Measurements from ENCODE around the gene PAQR7.

The PAQR7 gene

DNA sequence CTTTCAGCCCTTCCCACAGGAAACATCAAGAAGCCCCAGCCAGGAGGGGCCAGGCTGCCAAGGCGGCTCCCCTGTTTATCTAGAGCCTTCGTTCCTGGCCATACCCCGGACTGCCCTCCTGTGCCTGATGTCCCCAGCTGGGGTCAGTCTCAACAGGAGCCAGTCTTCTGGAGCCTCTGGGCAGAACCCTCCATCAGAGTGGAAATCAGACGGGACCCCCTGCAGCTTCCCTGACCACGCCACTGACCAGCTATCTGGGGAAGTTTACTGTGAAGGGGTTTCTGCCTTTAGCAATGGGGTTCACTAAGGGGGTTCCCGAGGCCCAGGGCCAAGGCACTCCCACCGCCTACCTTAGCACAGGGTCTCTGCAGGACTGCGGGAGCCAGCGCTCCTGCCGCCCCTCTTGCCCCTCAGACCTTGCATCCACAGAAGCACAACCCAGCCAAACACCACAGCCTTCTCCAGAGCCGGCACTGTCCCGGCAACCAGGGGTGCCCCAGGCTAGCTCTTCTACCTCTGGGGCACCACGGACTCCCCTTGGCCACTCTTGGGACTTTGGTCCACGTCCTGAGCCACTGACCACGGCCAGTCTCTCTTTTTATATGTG lies 59.3 kb downstream of the PAQR7 start:
- Histone ChIP-seq H3K4me3 (ENCODE audit: low read length) (no peak overlapping the region), H3K9ac (ENCODE audit: low read length) (no peak overlapping the region), H3K36me3 (ENCODE audit: control insufficient read depth, insufficient read depth, low read length) (no peaks in the 10 kb centered on the region), H3K9me3 (ENCODE audit: control insufficient read depth, low read length) (no peaks in the 10 kb centered on the region), H3K4me1 (ENCODE audit: control insufficient read depth, insufficient read depth, low read length) (peaks cover 22% of the 10 kb centered on the region), H3K27me3 (ENCODE audit: control insufficient read depth, insufficient read depth, low read length) (no peaks in the 10 kb centered on the region)

DNA sequence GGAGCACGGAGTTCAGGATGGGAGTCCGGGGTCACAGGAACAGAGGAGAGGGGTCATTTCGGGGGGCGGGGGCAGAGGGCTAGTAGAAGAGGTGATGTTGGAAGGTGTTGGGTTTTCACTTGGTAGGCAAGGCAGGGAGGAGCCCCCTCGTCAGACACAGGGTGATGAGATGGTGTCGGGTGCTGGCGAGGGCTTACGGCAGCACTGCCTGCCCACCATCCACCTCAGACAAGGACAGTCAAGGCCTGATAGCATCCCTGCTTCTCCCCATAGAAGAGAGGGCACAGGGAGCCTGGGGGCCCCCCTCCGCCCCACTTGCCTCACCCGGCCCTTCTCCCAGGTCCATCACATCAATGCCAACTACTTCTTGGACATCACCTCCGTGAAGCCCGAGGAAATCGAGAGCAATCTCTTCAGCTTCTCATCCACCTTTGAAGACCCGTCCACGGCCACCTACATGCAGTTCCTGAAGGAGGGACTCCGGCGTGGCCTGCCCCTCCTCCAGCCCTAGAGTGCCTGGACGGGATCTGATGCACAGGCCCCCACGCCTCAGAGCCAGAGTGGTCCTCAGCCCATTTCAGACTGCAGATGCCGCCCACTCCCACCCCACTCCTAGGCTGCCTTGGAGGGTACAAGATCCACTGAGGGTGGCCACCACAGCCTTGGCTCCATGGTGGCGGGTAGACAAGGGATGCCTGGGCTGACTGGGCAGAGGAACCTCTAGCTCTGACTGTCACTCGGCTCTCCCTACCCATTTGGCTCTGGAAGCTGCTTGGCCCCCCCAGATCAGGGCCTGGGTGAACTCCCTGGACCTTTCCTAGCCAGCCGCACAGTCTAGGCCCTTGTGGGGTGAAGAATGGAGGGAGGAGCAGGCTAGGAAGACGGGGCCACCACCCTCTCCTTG lies 60.0 kb downstream of the PAQR7 start:
- Histone ChIP-seq H3K4me3 (ENCODE audit: low read length) (no peak overlapping the region), H3K27me3 (ENCODE audit: control insufficient read depth, insufficient read depth, low read length) (no peaks in the 10 kb centered on the region), H3K9me3 (ENCODE audit: control insufficient read depth, low read length) (no peaks in the 10 kb centered on the region), H3K36me3 (ENCODE audit: control insufficient read depth, insufficient read depth, low read length) (no peaks in the 10 kb centered on the region), H3K9ac (ENCODE audit: low read length) (no peak overlapping the region), H3K4me1 (ENCODE audit: control insufficient read depth, insufficient read depth, low read length) (peaks cover 16% of the 10 kb centered on the region)

DNA sequence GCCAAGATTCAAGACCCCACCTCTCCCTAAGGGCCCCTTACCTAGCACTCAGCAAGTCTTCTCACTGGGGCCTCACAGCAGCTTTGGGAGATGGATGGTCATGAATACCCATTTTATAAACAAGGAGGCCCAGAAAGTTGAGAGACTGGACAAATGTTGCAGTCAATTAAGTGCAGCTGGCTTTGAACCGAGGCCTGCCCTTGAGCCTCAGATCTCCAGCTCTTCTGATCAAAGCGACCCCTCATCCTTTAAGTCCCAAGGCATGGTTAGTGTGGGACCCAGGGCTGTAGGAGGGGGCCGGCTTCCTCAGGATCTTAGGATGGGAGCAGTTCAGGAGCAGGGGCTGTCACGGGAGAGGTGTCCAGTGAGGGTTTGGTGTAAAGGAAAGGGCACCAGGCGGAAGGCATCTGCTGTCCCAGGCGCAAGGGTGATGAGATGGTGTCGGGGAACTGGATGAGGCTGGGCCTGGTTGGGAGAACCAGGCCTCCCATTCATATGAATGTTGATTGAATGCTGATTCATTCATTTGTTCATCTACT lies 60.9 kb downstream of the PAQR7 start:
- H3K9ac ChIP-seq (ENCODE audit: low read length): no peak overlapping the region

DNA sequence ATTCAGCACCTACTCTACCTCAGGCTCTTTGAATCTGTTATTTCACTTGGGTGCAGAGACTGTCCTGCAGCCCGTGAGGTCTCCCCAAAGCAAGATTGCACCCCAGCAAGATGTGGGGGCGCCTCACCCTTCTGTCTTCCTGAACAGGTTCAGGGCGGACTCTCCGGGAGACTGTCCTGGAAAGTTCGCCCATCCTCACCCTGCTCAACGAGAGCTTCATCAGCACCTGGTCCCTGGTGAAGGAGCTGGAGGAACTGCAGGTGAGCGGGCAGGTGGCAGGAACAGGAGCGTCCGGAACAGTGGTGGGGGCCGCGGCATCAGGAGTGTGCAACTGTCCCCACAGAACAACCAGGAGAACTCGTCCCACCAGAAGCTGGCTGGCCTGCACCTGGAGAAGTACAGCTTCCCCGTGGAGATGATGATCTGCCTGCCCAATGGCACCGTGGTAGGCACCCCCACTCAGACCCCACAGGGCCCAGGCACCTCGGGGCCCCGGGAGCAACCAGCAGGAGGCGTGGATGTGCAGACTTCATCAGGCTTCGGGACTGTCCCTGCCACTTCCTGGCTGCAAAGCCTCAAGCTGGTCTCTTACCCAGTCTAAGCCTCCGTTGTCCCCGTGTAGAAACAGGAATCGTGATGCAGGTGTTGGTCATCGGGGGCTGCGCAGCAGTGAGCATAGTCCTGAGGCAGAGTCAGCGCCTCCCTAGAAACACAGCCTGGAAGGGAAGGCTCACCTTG lies 61.6 kb downstream of the PAQR7 start:
- Histone ChIP-seq H3K4me3 (ENCODE audit: low read length) (no peak overlapping the region), H3K9ac (ENCODE audit: low read length) (no peak overlapping the region), H3K27me3 (ENCODE audit: control insufficient read depth, insufficient read depth, low read length) (no peaks in the 10 kb centered on the region), H3K9me3 (ENCODE audit: control insufficient read depth, low read length) (no peaks in the 10 kb centered on the region), H3K36me3 (ENCODE audit: control insufficient read depth, insufficient read depth, low read length) (no peaks in the 10 kb centered on the region), H3K4me1 (ENCODE audit: control insufficient read depth, insufficient read depth, low read length) (peaks cover 13% of the 10 kb centered on the region)

More for the DNA sequence above, 60.9 kb downstream of the PAQR7 start:
- peaks cover 16% of the 10 kb centered on the region for H3K4me1 ChIP-seq (ENCODE audit: control insufficient read depth, insufficient read depth, low read length)
- no peaks in the 10 kb centered on the region for H3K36me3 ChIP-seq (ENCODE audit: control insufficient read depth, insufficient read depth, low read length)
- no peaks in the 10 kb centered on the region for H3K9me3 ChIP-seq (ENCODE audit: control insufficient read depth, low read length)
- H3K4me3 ChIP-seq (ENCODE audit: low read length): no peak overlapping the region
- no peaks in the 10 kb centered on the region for H3K27me3 ChIP-seq (ENCODE audit: control insufficient read depth, insufficient read depth, low read length)

DNA sequence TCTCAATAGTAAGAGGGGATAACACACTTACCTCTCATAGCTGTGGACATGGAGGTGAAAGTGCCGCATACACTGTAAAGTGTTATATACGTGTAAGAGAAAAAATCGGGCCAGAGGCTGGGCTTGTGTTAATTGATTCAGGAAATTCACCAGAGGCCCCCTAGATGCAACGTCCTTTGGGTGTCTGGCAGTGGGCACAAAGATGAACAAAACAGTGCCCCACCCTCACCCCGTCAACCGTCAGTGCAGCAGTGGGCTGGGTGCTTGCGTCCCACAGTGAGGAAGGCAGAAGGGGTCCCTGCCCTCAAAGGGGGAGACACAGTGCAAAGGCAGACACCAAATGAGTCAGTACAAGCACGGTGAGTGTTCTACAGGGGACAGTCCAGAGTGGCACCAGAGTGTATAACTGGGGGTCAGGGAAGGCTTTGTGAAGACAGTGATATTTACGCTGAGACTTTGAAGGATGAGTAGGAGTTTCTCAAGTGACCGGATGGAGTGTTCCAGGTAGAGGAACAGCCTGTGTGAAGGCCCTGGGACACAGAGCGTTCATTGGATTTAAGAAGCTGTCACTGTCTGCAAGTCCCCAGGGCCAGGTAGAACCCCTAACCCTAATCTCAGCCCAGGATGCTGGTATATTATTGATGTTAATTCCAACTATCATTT lies 62.3 kb downstream of the PAQR7 start:
- Histone ChIP-seq H3K9ac (ENCODE audit: low read length) (no peak overlapping the region), H3K27me3 (ENCODE audit: control insufficient read depth, insufficient read depth, low read length) (no peaks in the 10 kb centered on the region), H3K4me1 (ENCODE audit: control insufficient read depth, insufficient read depth, low read length) (peaks cover 8% of the 10 kb centered on the region), H3K4me3 (ENCODE audit: low read length) (no peak overlapping the region), H3K9me3 (ENCODE audit: control insufficient read depth, low read length) (no peaks in the 10 kb centered on the region), H3K36me3 (ENCODE audit: control insufficient read depth, insufficient read depth, low read length) (no peaks in the 10 kb centered on the region)

All from mucosa of stomach (tissue), 1 donor.